Activated B cell treated with CpG ODN at 0.5 μM for 24 hours (primary cell): ENCODE measurements around the gene TMC8. TPM values are rescaled to one million over a fixed set of nuclear protein-coding genes. Genes with fewer than 3 reads are reported as not detected.

Source experiments
- ATAC-seq: fragments of 200-7000 bp; cut with Tn5 transposase; one replicate; pipeline ENCODE4 v1.10.0; 2021; ENCODE audit warnings: low read depth, mild to moderate bottlenecking, moderate library complexity
- CTCF ChIA-PET: fragments of 350-600 bp; sonication (Branson Sonifier 250); formaldehyde crosslinking; loops from one replicate; lab custom pipeline; 2021; ENCODE audit warnings: antibody characterized with exemption; lab: Charles Lee
- POLR2A ChIA-PET: fragments of 350-600 bp; sonication (Branson Sonifier 250); formaldehyde crosslinking; loops from one replicate; lab custom pipeline; 2021; ENCODE audit warnings: antibody characterized with exemption; lab: Charles Lee
- DNase-seq: peaks from one replicate; pipeline ENCODE4 v3.0.0; 2022
- H3K27ac Mint-ChIP-seq: one replicate; pipeline ENCODE4 v1.8.0; 2020; ENCODE audit warnings: mixed read lengths
- H3K27me3 Mint-ChIP-seq: one replicate; pipeline ENCODE4 v1.8.0; 2021; ENCODE audit warnings: mixed read lengths
- H3K36me3 Mint-ChIP-seq: one replicate; pipeline ENCODE4 v1.8.0; 2021; ENCODE audit warnings: low read depth, mixed read lengths
- H3K4me1 Mint-ChIP-seq: one replicate; pipeline ENCODE4 v1.8.0; 2021; ENCODE audit warnings: mixed read lengths
- H3K4me3 Mint-ChIP-seq: one replicate; pipeline ENCODE4 v1.8.0; 2020; ENCODE audit warnings: mild to moderate bottlenecking, mixed read lengths
- H3K9me3 Mint-ChIP-seq: one replicate; pipeline ENCODE4 v1.8.0; 2020; ENCODE audit warnings: mixed read lengths
- CTCF ChIP-seq: fragments of 200-600 bp; IDR thresholded peaks from one replicate; pipeline ENCODE4 v1.8.0; 2022; ENCODE audit warnings: antibody characterized with exemption, mild to moderate bottlenecking
- intact Hi-C: fragments of 100-400 bp; cut with micrococcal nuclease; formaldehyde crosslinking; loops from one replicate; pipeline ENCODE4 v1.15.1; 2024
- total RNA-seq: library from RNA; stranded (reverse); gene quantifications from 2 replicates; pipeline ENCODE4 v1.2.3, GENCODE V29; 2022

The TMC8 gene
- total RNA-seq, 1 donor from 2014 or later: 181 TPM

DNA sequence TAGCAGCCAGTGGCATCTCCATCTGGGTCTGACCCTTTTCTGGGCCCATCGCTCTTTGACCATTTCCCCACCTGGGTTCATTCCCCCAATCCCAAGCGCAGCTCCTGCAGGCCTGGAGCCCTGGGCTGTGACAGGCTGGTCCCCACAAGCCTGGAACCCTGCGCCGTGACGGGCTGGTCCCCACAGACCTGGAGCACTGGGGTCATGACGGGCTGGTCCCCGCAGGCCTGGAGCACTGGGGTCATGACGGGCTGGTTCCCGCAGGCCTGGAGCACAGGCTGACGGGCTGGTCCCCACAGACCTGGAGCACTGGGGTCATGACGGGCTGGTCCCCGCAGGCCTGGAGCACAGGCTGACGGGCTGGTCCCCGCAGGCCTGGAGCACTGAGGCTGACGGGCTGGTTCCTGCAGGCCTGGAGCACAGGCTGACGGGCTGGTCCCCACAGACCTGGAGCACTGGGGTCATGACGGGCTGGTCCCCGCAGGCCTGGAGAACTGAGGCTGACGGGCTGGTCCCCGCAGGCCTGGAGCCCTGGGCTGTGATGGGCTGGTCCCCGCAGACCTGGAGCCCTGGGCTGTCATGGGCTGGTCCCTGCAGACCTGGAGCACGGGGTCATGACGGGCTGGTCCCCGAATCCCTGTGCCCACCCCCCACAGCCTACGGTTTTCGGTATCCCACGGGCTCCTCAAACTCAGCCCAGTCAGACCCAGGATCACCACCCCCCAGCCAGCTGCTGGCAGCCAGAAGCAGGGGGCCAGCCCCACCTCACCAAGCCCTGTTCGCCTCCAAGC lies 18.6 kb upstream of the TMC8 start:
- ChIA-PET CTCF (interaction anchor here (0.9 to 4.1 kb wide), 6 partner anchors 12 to 139 kb away, joined by 3 to 32 read pairs (median 12); no protein-coding TSS in a partner anchor), POLR2A (interaction anchor here (0.6 to 6.6 kb wide), 12 partner anchors 10 to 144 kb away, joined by 3 to 102 read pairs (median 4); partner anchors contain the start of genes TMC6 and TMC8)
- Mint-ChIP-seq H3K4me1 (peaks cover 23% of the 10 kb centered on the region), H3K27me3 (no peaks in the 10 kb centered on the region), H3K4me3 (no peak overlapping the region), H3K36me3 (peaks cover 78% of the 10 kb centered on the region), H3K9me3 (no peaks in the 10 kb centered on the region), H3K27ac (peak overlapping the region; percentile 80)
- no peak for TF ChIP-seq CTCF
- ATAC-seq: no peak
- intact Hi-C loops: loop anchor here (1.0 to 2.0 kb wide), 5 partner anchors 22 to 310 kb away; partner anchors contain the start of genes AFMID and TK1
- DNase-seq: no peak

DNA sequence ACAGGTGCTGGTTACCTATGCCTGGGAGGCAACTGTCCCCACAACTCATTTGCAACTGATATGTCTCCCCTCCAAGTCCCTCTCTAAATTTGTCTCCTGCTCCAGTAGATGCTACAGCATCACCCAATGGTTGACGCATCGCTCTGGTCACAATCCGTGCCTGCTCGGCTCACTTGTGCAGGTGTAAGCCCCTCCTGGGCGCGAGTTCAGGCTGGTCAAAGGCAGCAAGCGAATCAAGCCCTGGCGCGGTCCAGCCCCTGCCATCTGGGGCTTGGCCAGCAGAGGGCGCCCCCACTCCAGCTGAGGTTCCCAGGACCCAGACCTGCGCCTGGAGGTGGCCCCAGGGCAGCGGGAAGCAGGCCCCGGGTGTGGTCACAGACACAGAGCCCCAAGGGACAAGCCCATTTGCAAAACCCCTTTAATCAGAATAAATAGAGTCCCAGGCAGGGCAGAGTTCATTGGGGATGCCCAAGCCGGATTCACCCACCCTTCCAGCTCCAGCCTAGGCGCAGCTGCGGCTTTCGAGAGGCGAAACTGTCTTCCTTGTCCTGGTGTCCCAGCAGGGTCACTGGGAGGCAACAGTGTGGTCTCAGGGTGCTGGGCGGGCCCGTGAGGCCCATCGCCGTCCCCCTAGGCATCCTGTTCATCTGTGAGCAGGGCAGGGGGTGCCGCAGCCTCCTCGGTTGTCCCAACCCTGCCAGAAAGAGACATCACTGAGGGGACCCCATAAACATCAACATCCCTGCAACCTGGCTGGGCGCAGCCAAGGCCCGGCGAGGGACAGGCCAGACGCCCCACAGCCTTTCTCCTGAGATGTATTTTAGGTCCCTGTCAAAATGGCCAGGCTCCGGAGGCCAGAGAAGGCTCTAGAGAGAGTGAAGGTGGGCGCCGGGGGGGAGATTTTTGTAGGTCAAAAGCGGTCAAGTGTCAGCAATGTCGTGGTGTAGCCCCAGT lies 17.8 kb upstream of the TMC8 start:
- ChIA-PET POLR2A (interaction anchor here (0.6 to 6.6 kb wide), 16 partner anchors 9 to 196 kb away, joined by 3 to 102 read pairs (median 4); partner anchors contain the start of genes TMC6 and TMC8), CTCF (interaction anchor here (0.9 to 4.1 kb wide), 8 partner anchors 11 to 309 kb away, joined by 3 to 32 read pairs (median 4); no protein-coding TSS in a partner anchor)
- peak overlapping the region; percentile 80 for H3K27ac Mint-ChIP-seq
- H3K27me3 Mint-ChIP-seq: no peaks in the 10 kb centered on the region
- peaks cover 26% of the 10 kb centered on the region for H3K4me1 Mint-ChIP-seq
- intact Hi-C loops: loop anchor here (1.0 to 2.0 kb wide), 6 partner anchors 12 to 310 kb away; partner anchors contain the start of genes AFMID and TK1
- H3K36me3 Mint-ChIP-seq: peaks cover 74% of the 10 kb centered on the region
- H3K9me3 Mint-ChIP-seq: no peaks in the 10 kb centered on the region
- peak; percentile 79 for ATAC-seq
- peak; percentile 89 for DNase-seq
- TF ChIP-seq CTCF: peak; percentile 55
- no peak overlapping the region for H3K4me3 Mint-ChIP-seq

DNA sequence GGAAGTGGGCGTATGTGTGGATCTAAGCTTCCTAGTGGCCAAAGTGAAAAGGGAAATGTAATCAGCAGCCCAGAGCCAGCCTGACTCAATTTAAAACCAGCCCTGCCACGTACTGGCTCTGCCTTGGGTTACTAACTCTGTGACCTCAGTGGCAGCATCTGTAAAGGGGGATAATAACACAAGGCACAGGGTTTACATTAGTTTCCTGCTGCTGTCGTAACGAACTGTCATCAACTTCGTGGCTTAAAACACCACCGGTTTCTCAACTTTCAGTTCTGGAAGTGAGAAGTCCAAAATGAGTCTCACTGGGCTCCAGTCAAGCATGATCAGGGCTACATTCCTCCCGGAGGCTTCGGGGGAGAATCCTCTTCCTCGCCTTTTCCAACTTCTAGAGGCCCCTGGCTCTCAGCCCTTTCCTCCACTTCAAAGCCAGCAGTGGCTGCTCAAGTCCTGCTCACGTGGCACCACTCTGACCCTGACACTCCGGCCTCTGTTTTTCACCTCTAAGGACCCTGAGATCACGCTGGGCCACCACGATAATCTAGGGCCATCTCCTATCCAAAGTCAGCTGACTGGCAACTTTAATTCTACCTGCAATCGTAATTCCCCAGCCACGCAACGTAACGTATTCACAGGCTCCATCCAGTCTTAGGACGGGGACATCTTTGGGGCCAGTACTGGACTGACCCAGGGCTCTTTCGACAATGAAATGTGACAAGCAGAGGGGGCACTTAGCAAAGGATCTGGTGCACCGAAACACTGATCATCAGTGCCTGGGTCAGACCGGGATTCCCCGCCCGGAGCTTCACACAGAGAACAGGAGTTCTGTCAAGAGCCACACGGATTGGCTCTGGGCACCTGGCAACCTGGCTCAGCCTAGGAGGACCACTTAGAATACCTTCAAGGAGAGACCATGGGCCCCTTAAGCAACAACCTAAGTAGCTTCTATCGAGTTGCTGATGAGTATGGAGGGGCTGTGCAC lies 16.5 kb upstream of the TMC8 start:
- peak overlapping the region; percentile 72 for H3K27ac Mint-ChIP-seq
- intact Hi-C loops: loop anchor here (1.0 to 2.0 kb wide), 2 partner anchors 10 to 73 kb away; partner anchors contain the start of genes AFMID and TK1
- peaks cover 28% of the 10 kb centered on the region for H3K4me1 Mint-ChIP-seq
- no peaks in the 10 kb centered on the region for H3K9me3 Mint-ChIP-seq
- H3K27me3 Mint-ChIP-seq: no peaks in the 10 kb centered on the region
- no peak for DNase-seq
- no peak for TF ChIP-seq CTCF
- POLR2A ChIA-PET: interaction anchor here (0.7 to 6.6 kb wide), 11 partner anchors 8 to 309 kb away, joined by 3 to 102 read pairs (median 6); partner anchors contain the start of genes TMC6 and TMC8
- peaks cover 71% of the 10 kb centered on the region for H3K36me3 Mint-ChIP-seq
- H3K4me3 Mint-ChIP-seq: no peak overlapping the region
- CTCF ChIA-PET: interaction anchor here (0.5 to 4.1 kb wide), 7 partner anchors 12 to 137 kb away, joined by 3 to 32 read pairs (median 4); no protein-coding TSS in a partner anchor
- ATAC-seq: peak; percentile 38
